Measurements from ENCODE around the gene EPS8L2.

Gene EPS8L2

DNA sequence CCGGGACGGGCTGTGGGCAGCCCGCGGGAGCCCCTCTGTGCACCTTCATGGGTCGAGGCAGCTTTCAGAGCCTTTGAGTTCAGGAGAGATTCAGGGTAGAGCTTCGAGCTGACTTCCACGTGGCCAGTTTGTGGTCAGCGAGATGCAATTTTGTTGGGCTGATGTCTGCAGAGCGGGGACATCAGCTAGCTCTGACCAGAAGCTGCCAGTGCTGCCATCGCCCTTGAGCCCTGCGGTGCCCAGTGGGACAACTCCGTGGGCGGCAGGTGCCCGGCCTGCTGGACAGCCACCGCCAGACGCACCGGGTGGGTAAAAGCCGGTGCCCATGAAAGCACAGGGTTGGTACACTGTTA is 42.0 kb downstream of the EPS8L2 start:
- DNase-seq: peak in 3 of 56 donors; percentile 9 to 23 (median 18)

GRCh38 chr11:749731-750130 is 43.7 kb downstream of the EPS8L2 start:
- no peak for DNase-seq

DNA sequence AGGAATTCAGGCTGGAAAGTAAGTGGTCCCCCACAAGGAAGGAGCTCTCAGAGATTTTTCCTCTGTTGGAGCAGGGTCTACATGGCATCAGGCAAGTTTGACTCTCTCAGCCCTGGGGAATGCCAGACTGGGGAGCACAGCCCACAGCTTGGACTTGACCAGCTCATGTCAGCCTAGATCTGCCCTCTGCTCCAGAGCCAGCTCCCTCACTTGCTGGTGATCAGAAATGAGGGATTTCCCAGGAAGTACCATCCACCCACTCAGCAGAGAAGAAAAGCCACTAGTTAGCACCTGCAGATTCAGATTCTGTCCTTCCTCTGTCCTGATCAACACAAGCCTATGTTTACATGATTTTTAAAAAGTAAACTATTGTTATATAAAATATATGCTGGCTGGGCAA is 54.2 kb downstream of the EPS8L2 start:
- DNase-seq: no peak

DNA sequence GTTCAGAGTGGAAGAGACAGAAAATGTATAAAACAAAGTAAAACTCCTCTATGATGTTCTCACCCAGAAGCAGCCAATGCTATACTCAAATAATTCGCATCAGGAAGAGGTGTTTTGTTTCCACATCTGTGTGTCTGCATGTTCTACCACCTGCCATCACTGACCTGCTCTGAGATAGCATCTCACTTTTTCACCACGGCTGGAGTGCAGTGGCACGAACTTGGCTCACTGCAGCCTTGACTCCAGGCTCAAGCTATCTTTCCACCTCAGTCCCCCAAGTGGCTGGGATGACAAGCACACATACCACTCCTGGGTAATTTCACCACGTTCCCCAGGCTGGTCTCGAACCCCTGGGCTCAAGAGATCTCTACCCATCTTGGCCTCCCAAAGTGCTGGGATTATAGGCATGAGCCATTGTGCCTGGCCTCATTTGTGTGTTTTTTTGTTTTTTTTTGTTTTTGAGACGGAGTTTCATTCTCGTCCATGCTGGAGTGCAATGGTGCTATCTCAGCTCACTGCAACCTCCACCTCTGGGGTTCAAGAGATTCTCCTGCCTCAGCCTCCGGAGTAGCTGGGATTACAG is 55.6 kb downstream of the EPS8L2 start:
- DNase-seq: no peak

DNA sequence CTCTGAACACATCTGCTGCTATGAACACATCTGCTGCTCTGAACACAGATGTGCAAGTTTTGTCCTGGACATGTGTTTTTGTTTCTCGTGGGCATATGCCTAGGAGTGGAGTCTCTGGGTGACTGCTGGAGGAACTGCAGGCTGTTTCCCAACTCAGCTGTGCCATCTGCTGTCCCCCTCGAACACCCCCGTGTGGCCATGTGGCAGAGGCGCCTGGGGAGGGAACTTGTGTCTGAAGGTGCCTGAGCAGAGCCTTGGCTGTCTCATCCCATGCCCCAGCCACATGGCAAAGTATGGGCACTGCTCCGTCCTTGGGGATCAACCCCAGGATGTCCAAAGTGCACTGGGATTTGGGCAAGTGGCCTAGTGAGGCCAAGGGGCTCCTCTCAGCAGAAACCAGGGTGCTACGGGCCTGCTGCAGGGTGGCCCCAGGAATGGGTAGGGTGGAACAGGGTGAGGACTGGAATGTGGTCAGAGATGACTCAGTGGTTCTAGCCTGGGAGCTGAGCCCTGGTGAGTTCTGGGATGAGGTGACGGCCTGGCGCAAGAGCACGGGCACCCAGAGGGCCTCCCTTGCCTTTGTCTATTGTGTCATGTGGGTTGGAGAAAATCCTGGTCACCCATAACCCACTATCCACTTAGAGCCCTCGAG is 56.5 kb downstream of the EPS8L2 start:
- peak in 35 of 56 donors; percentile 14 to 75 (median 50) for DNase-seq

DNA sequence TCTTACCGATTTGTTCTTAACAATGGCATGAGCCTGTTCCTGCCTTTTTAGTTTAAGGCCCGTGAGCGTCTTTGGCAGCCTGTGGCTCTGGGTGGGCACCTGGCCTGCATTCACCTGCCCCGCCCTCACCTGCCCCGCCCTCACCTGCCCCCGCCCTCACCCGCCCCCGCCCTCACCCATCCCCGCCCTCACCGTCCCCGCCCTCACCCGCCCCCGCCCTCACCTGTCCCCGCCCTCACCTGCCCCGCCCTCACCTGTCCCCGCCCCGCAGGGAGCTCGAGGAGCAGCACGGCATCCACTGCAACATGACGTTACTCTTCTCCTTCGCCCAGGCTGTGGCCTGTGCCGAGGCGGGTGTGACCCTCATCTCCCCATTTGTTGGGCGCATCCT is 57.0 kb downstream of the EPS8L2 start:
- no peak for DNase-seq

GRCh38 chr11:763549-764321 is 57.7 kb downstream of the EPS8L2 start:
- no peak for DNase-seq

DNA sequence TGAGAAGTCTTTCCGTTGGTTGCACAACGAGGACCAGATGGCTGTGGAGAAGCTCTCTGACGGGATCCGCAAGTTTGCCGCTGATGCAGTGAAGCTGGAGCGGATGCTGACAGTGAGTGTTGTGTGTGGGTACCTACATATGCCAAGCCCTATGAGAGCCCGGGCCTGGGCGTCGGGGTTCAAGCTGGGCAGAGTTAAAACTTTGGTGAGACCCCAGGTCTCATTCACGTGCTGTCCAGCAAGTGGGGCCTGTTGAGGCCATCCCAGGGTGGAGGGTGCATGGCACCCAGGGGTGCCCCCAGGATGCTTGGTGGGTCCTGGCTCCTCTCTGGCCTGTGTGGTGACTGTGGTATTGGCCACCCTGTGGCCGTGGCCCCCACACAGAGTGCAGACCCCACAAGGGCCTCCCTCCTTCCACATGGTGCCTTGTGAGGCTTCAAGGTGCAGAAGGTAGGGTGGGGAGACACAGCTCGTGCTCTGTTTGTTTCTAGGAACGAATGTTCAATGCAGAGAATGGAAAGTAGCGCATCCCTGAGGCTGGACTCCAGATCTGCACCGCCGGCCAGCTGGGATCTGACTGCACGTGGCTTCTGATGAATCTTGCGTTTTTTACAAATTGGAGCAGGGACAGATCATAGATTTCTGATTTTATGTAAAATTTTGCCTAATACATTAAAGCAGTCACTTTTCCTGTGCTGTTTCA is 58.4 kb downstream of the EPS8L2 start:
- DNase-seq: peak in 1 of 56 donors; percentile 27

GRCh38 chr11:765025-765801 is 59.2 kb downstream of the EPS8L2 start:
- DNase-seq: peak in 31 of 56 donors; percentile 17 to 80 (median 46)

DNA sequence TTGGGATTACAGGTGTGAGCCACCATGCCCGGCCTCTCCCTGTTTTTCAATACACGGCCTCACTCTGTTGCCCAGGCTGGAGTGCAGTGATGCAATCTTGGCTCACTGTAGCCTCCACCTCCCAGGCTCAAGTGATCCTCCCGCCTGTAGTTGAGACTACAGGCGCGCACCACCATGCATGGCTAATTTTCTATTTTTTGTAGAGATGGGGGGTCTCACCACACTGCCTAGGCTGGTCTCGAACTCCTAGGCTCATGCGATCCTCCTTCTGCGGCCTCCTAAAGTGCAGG is 59.7 kb downstream of the EPS8L2 start:
- DNase-seq: no peak

DNA sequence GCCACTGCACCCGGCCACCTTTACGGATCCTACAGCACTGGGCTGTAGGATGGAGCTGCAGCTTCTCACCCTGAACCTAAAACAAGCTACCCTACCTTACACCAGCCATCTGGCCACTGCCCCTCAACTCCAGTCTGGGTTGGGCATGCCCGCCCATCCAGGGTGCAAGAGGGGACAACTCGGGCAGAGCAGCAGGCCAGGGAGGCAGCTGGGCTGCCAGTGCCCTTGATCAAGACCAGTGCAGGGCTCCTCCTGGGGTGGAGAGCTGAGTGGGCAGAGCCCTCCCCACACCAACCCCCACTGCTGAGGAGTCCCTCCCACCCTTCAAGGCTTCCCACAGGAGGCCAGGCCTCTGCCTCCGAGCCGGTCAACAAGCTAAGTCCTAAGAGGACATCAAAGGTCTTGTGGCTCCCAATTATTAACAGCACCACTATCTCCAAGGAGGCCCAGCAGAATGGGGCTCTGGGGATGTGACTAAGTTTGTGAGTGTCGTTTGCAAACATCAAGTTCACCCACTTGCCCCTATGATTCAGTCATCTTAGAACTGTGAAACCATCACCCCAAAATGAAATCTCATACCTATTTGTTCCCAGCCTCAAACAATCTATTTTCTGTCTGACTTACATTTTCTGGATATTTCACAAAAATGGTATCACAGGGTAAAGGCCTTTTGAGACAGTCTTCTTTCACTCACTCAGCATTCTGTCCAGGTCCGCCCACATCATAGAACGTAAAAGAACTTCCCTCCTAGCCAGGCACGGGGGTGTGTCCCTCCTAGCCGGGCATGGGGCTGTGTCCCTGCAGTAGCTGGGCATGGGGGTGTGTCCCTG is 60.3 kb downstream of the EPS8L2 start:
- no peak for DNase-seq

GRCh38 chr11:766936-767210 is 60.8 kb downstream of the EPS8L2 start:
- DNase-seq: no peak

DNA sequence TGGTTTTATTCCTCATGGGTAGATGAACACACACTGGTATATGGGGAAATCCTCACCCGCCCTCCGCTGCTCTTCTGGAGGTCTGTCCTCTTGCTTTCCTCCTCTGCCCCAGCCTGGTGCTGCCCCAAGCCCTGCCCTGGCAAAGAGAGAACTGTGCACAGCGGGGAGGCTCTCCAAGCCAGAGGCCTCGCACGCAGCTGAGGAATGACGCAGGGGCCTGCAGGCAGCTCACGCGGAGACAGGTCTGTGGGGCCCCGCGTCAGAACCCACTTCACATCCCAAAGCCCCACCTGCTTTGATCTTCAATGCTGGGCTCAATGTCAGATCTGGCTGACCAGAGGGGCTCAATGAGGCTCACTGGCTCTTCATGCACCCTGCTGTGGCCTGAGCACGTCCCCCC is 61.2 kb downstream of the EPS8L2 start:
- peak in 1 of 56 donors; percentile 31 for DNase-seq

DNA sequence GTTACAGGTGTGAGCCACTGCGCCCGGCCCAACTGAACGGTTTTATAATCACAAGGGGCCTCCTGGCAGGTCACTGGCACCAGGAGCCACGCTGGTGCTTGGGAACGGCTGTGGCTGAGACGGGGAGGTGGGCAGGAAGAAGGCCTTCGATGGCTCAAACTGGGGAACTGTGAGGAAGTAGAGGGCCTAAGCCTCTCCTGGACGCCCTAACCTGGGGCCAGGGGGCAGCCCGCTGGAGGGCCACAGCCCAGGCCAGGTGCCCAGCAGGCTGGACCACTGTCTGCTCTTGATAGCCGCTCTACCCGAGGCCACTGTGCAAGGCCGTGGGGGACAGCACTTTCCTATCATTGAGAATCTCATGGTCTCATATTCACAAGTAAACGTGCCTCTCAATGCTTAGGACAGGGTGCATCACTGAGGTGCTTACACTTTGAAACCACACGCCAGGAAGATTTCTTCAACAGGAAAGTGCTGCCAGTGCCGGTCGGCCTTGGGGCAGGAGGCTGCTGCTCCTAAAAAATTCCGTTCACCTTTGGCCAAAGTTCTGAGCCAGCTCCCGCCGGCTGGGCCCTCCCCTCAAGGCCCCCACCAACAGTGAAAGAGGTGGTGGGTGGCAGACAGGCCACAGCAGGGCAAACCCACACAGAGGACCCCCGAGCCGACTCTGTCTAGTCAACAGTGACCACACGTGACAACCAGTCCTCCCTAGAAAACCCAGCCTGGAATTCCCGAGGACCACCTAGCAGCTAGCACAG is 64.0 kb downstream of the EPS8L2 start:
- no peak for DNase-seq

DNA sequence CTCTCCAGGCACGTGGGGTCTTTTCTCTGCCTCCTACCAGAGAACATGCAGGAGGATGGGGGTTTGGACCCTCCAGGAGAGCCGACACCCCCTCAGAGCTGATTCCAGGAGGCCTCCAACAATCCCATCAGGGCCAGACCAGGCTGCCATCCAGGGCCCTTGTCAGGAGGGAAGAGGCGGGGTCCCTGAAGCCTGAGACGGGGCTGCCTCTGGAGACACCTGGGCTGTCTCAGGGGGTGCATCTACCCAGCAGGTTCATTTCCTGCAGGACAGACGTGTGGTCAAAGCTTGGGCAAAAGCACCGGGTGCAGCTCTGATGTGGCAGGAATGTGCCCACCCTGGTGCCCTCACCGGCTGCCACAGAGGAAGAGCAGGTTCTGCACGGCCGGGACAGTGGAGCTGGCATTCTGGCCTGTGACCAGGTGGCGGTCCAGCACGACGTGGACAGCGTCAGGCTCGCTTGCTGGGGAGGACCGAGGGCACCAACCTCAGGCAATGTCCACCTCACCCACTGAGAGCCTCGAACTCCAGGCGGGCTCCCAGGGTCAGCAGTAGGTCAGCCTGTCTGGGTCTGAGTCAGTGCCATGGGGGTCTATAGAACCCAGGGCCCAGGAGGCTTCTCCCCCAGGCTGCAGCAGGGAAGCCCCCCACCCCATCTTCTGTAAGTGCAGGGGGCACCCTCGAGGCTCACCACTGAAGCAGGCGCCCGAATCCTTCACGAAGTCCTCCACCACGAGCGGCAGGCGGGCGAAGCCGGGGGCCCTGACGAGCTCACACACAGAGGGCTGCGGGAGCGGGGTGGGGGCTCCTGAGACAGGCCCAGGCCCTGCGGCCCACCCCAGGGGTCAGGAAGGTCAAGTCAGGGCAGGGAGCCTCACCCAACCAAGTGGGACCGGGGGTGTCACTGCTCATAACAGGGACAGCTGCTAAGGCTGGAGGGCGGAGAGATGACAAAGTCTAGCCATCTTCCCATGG is 64.9 kb downstream of the EPS8L2 start:
- DNase-seq: no peak

GRCh38 chr11:771617-772204 is 65.7 kb downstream of the EPS8L2 start:
- DNase-seq: no peak

- peak in 54 of 56 donors; percentile 36 to 98 (median 88) for DNase-seq
Observed at GRCh38 chr11:772429-773390, 66.7 kb downstream of the EPS8L2 start.
